GM18861 (cell line): Measurements from ENCODE around the gene TIMM13.

Experiments
- ATAC-seq: cut with Tn5 transposase; IDR thresholded peaks from one replicate; pipeline ENCODE4 v1.9.1; 2021; ENCODE audit not compliant: unreplicated experiment

Gene TIMM13

GRCh38 chr19:2455851-2456570, 28.6 kb upstream of the TIMM13 start:
- peak; percentile 28 for ATAC-seq

DNA sequence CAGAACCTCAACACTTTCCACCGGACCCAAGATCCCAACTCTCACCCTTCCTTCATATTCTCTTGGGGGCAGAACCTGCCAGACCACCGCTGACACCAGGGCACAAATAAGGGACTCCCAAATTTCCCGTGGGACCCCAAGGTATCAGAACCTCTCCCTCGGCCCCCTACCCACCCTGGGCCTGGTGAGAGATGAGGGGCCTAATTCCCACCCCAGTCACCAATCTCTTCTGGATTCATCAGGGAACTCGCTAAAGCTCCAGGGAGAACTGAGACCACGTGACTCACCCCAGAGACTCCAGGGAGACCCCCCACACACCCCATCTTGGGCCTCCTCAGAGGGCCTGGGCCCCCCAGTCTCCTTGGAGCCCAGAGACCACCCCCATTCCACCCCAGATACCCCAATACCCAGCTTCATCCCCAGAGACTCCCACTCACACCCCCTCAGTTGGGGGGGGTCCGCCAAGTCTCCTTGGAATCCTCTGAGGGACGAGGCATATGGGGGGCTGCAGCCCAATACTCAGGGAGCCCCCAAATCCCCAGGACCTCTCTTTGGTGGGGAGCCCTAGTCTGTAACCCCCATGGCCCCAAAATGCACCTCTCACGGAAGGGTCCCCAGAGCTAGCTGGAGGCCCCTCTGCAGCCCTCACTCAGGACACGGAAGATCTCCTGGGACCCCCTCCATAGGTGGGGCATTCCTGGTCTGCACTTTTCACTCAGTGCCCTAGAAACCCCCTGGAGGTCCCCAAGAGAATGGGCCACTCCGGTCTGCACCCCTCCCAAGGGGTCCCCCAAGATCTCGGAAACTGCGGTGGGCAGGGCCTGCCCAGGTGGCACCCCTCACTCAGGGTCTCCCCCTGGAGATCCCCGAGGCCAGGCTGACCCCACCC, 27.8 kb upstream of the TIMM13 start:
- ATAC-seq: no peak

- no peak for ATAC-seq
Observed at GRCh38 chr19:2454199-2454961, 27.0 kb upstream of the TIMM13 start.

GRCh38 chr19:2453431-2454025, 26.1 kb upstream of the TIMM13 start:
- ATAC-seq: no peak

- no peak for ATAC-seq
Observed at GRCh38 chr19:2451741-2452140, 24.4 kb upstream of the TIMM13 start.

DNA sequence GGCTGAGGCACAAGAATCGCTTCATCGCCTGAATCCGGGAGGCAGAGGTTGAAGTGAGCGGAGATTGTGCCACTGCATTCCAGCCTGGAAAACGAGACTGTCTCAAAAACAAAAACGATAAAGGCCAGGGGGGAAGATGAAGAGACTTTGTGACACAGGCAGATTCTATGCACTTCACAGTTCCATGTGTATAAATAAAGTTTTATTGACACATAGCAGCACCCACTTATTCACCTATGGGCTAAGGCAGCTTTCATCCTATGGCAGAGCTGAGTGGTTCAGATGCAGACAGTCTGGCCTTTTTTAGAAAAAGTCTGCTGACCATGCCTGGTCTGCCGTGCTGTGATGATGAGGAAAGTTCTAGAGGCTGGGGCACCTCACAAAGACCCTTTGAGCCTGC, 23.8 kb upstream of the TIMM13 start:
- ATAC-seq: no peak

GRCh38 chr19:2449019-2449418, 21.6 kb upstream of the TIMM13 start:
- no peak for ATAC-seq

- ATAC-seq: no peak
Observed at GRCh38 chr19:2446381-2446780, 19.0 kb upstream of the TIMM13 start.

DNA sequence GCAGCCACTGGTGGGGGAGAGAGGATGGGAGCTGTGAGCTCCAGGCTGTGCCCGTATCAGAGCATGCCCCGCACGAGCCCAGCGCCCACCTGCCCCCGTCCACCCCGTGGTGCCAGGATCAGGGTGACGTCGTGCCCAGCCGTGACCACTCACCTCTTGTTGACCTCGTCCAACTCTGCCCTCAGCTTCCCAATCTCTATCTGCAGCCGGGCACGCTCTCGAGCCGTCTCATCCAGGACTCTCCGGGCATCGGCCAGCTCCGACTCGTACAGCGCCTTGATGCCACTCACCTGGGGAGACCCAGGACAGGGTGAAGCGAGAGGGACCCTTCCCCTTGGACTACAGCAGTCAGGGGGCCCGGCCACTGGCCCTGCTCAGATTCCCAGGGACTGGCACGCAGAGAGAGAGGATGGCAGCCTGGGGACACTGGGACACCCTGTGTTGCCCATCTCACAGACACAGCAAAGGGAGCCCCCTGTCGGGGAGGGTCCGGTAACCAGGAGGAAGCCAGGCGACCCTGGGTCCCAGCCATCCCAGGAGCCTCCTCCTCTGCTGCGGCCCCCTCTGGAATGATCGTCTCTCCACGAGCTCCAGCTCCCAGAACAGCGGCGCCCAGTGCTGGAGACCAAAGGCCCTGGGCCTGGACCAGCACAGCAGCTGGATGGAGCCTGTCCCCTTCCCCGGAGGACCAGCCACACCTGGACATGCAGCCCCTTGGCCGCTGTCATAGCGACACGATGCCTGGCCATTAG, 17.0 kb upstream of the TIMM13 start:
- no peak for ATAC-seq

GRCh38 chr19:2443785-2444182, 16.4 kb upstream of the TIMM13 start:
- ATAC-seq: no peak

GRCh38 chr19:2443116-2443784, 15.9 kb upstream of the TIMM13 start:
- no peak for ATAC-seq

DNA sequence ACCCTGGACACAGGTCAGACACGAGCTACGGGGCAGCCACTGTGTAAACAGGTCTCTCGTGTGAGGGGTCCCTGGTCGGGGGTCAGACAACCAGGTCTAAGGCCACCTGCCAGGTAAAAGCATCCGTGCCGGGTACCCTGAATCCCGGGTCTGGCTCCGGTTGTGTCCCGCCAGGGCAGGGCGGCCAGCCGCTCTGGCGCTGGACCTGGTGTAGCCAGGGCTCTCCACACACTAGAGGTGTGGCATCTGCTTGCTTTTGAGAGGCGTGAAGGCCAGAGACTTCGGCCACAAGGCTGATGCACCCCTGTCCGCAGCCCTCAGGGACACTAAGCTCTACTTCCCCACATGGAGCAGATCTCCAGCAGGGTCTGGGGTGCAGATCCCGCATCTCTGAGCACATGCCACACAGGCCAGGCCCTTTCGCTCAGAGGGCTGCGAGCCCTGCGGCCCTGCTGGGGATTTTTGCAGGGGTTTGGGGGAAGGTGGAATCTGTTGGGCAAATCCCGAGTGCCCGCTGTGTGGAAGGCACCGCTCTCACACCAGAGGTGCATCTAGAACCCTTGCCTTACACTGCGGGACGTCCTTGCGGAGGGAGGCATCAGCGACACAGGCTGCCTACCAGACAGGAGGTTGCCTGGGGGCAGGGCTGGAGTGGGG, 13.8 kb upstream of the TIMM13 start:
- no peak for ATAC-seq

DNA sequence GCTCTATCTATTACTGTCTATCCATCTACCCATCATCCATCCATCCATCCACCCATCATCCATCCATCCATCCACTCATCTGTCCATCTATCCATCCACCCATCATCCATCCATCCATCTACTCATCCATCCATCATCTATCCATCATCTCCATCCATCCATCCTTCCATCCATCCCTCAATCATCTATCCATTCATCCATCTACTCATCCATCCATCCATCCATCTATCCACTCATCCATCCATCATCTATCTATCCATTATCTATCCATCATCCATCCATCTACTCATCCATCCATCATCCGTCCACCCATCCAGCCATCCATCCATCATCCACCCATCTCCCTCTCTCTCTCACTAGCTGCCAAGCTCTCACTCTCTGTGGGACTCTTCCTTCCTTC, 13.1 kb upstream of the TIMM13 start:
- no peak for ATAC-seq

- no peak for ATAC-seq
Observed at GRCh38 chr19:2438178-2438577, 10.8 kb upstream of the TIMM13 start.

DNA sequence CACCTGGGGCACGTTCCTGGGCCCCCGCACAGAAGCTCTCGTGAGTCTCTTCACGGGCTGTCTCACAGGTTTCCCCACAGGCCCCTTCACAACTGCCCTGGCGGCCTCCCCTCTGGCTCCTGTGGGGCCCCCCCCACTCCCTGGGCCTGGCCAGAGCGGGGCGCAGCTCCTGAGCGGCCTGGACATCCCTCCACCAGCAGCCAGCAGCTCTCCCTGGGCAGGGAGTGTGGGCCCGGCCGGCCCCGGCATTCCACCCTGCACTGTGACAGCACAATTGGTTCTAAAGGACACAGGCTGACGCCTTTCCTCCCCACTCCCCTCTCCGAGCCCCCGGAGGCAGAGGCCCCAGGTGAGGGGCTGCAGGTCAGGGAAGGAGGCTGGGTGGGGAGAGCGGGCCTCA, 9.5 kb upstream of the TIMM13 start:
- no peak for ATAC-seq

GRCh38 chr19:2436384-2436783, 9.0 kb upstream of the TIMM13 start:
- no peak for ATAC-seq

DNA sequence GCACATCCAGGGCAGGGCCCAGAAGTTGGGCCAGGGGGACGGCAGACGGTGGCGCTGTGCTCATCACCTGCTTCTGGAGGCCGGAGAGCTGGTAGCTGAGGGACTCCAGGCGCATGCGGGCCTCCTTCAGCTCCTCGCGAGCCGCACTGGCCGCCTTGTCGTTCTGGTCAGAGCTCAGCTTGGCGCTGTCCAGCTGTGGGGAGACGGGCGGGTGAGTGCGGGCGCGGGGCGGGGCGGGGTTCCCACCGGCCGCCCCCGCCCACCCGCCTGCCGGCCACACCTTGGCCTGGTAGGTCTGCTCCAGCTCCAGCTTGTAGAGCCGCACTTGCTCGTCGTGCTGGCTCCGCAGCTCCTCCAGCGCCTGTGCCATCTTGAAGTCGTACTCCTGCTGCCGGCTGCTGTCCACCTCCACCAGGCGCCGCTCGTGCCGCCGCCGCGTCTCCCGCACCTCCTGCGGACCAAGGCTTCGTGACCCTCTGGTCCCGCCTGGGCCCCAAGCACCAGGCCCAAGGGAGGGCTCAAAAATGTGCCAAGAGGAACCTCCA, 7.4 kb upstream of the TIMM13 start:
- no peak for ATAC-seq

- no peak for ATAC-seq
Observed at GRCh38 chr19:2434267-2434666, 6.9 kb upstream of the TIMM13 start.

- ATAC-seq: no peak
Observed at GRCh38 chr19:2433854-2434253, 6.5 kb upstream of the TIMM13 start.
